ENCODE results near the gene MAD1L1. TPM values are rescaled to one million over a fixed set of nuclear protein-coding genes. Genes with fewer than 3 reads are reported as not detected.

MAD1L1 gene
- total RNA-seq, 1 donor from 2014 or later = 57.4 TPM

DNA sequence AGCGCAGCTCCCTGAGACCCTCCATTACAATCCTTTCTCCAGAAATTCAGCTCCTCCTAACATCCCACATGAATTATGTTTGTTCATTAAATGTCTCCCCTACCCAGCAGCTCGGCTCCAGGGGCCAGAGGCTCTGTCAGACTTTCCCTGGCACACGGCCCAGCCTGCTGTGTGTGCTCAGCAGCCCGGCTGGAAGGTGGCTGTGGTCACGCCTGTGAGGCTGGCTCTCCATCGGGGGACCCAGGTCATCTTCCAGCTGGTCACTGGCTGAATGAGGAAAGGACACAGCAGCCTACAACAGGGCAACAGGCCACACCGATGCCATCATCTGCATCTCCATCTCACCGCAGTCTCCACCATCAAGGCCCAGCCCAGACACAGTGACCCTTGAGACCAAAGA, 219.8 kb downstream of the MAD1L1 start:
- FAIRE-seq = no peak
- H3K36me3 ChIP-seq (ENCODE audit: control insufficient read depth, insufficient read depth, low read length) = no peaks in the 10 kb centered on the region
- H3K27me3 ChIP-seq (ENCODE audit: control insufficient read depth, insufficient read depth, low read length) = no peaks in the 10 kb centered on the region
- DNase-seq (ENCODE audit: low read depth) = no peak
- TF ChIP-seq, protein P1, sequence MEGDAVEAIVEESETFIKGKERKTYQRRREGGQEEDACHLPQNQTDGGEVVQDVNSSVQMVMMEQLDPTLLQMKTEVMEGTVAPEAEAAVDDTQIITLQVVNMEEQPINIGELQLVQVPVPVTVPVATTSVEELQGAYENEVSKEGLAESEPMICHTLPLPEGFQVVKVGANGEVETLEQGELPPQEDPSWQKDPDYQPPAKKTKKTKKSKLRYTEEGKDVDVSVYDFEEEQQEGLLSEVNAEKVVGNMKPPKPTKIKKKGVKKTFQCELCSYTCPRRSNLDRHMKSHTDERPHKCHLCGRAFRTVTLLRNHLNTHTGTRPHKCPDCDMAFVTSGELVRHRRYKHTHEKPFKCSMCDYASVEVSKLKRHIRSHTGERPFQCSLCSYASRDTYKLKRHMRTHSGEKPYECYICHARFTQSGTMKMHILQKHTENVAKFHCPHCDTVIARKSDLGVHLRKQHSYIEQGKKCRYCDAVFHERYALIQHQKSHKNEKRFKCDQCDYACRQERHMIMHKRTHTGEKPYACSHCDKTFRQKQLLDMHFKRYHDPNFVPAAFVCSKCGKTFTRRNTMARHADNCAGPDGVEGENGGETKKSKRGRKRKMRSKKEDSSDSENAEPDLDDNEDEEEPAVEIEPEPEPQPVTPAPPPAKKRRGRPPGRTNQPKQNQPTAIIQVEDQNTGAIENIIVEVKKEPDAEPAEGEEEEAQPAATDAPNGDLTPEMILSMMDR (IDR thresholded peaks at IDR 0.05; ENCODE audit: insufficient read depth, low read length, severe bottlenecking) = no peak
- H3K4me3 ChIP-seq (ENCODE audit: low read depth, low read length) = no peak overlapping the region

DNA sequence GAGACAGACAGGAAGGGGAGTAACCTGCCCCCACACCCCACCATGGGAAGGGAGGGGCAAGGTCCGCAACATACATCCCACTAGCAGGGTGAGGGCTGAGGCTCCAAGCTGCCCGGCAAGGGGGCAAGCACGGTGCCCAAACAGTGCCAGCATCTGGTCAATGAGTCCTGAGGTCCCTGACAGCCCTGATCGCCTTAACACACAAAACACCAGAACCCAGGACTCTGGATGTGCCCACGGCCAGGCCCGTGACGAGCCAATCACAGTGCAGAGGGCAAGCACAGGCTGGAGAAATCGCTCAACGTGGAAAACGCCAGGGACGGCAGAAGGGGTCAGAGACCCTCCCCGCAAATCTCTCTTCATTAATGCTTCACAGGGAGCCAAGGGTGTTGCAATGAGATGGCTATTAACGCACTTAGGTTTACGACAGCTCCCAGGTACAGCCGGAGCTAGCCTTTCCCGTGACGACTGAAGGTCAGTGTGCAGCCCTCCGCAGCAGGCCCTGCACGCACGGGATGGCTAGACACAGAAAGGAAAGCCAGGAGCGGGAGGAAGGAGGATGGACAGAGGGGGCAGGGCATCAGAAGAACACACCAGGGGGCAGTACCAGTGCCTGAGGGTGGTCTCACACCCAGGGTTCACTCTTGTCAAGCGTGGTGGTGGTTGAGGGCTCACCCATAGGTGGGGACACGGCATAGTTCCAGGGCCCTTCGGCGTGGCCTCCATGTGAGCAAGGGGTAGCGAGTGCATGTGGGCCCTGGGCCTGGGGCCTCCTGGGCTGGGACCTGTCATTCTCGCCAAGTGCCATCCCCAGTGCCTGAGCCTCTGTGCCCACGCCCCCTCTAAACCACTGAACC, 220.5 kb downstream of the MAD1L1 start:
- DNase-seq (ENCODE audit: low read depth) (no peak), FAIRE-seq (no peak)
- TF ChIP-seq, protein P1 (IDR thresholded peaks at IDR 0.05; ENCODE audit: insufficient read depth, low read length, severe bottlenecking) = no peak
- no peaks in the 10 kb centered on the region for H3K27me3 ChIP-seq (ENCODE audit: control insufficient read depth, insufficient read depth, low read length)
- H3K4me3 ChIP-seq (ENCODE audit: low read depth, low read length) = no peak overlapping the region
- H3K36me3 ChIP-seq (ENCODE audit: control insufficient read depth, insufficient read depth, low read length) = no peaks in the 10 kb centered on the region

DNA sequence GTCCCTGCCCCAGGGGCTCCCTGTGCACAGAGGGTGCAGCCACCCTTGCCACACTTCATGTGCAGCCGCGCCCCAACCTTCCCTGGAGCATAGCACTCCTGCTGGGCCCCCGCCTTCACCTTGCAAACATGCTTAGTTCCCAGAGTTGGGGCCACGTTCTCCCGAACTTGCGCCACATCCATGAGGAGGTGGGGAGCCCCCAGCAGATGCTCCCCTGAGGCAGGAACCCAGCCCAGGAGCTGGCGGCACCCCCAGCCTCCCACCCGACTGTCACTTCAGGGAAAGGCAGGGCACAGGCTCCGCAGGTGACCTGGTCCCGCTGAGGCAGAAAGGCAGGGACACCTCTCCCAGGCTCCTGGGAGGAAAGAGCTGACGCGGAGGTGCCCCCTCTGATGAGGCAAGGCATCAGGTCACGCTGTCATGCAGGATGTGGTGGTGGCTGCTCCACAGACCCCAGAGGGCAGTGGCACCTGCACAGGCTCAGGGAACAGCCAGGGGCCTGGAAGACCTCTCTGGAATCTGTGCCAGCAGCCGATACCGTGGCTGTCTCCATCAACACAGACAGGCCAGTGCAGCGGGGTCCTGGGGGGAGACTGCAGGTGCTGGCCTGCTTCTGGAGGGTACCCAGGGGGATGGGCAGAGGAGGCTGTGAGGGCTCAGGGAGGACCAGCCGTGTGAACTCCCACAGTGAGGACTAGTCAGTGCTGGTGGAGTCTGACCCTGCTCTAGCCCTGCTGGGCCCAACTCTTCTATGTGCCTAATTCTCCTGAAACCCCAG, 221.3 kb downstream of the MAD1L1 start:
- H3K36me3 ChIP-seq (ENCODE audit: control insufficient read depth, insufficient read depth, low read length) = no peaks in the 10 kb centered on the region

DNA sequence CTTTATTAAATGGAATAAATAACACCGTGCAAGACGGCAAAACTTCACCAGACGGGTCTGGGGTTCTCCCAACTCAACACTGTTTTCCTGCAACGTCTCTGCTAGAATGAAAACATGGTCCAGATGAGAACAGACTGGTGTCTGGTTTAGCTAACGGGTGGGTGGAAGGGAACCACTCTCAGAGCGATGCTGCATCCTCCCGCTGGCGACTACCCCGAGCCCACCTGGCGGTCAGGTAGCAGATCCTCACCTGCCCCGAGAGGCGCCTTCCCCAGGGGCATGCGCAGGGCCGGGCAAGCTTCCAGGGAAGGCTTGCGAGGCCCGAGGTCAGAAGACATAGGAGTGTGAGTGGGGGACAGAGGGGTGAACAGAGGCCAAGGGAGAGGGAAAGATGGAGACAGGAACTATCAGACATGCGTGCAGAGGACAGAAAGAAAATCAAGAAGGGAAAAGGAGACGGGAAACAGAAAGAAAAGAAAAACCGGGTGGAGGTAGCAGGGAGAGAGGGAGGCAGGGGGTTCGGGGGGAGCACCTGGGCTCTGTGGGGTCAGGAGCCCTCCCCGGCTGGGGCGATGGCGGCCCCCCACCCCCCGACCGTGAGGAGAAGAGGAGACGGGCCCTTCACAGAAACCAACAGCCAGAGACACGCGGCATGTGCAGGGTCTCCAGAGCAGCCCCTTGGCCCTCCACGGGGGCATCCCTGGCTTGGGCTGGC, 222.0 kb downstream of the MAD1L1 start:
- Histone ChIP-seq H3K36me3 (ENCODE audit: control insufficient read depth, insufficient read depth, low read length) (no peaks in the 10 kb centered on the region), H3K27me3 (ENCODE audit: control insufficient read depth, insufficient read depth, low read length) (no peaks in the 10 kb centered on the region), H3K4me3 (ENCODE audit: low read depth, low read length) (no peak overlapping the region)
- DNase-seq (ENCODE audit: low read depth) = no peak
- no peak for FAIRE-seq
- TF ChIP-seq, protein P1 (IDR thresholded peaks at IDR 0.05; ENCODE audit: insufficient read depth, low read length, severe bottlenecking) = no peak

More for the DNA sequence above, 221.3 kb downstream of the MAD1L1 start:
- H3K27me3 ChIP-seq (ENCODE audit: control insufficient read depth, insufficient read depth, low read length) = no peaks in the 10 kb centered on the region
- no peak overlapping the region for H3K4me3 ChIP-seq (ENCODE audit: low read depth, low read length)
- TF ChIP-seq, protein P1 (IDR thresholded peaks at IDR 0.05; ENCODE audit: insufficient read depth, low read length, severe bottlenecking) = no peak
- no peak for FAIRE-seq
- DNase-seq (ENCODE audit: low read depth) = no peak

DNA sequence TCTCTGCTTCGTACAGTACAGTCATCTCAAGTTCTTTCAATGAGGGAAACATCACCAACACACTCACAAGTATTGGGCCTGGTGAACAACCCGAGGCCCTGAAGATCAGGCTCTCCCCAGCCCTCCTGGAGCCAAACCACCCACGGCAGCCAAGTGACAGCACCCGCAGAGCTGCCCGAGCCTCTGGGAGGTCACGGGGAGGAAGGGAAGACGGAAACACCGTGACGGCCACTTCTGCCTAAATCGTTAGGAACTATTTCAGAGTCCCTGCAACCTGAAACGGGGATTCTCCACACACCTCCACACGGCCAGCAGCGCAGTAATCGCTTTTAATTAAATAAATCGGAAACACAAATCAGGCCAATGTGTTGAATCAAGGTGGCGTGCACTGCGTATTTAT, 222.6 kb downstream of the MAD1L1 start:
- no peaks in the 10 kb centered on the region for H3K27me3 ChIP-seq (ENCODE audit: control insufficient read depth, insufficient read depth, low read length)
- no peak overlapping the region for H3K4me3 ChIP-seq (ENCODE audit: low read depth, low read length)
- DNase-seq (ENCODE audit: low read depth) (no peak), FAIRE-seq (no peak)
- no peaks in the 10 kb centered on the region for H3K36me3 ChIP-seq (ENCODE audit: control insufficient read depth, insufficient read depth, low read length)
- TF ChIP-seq, protein P1 (IDR thresholded peaks at IDR 0.05; ENCODE audit: insufficient read depth, low read length, severe bottlenecking) = no peak

Measured in bronchial epithelial cell (primary cell).